A204.1 (cell line): ENCODE data around the gene CHMP2A.
"Not testable (repeated sequence)": the region's sequence is repeated elsewhere in the genome, so short reads cannot be mapped to it uniquely, and the experiment has no call there.

Experiments
- FAIRE-seq: peaks from 2 replicates; lab custom pipeline; 2012; peaks lifted over from hg19 to GRCh38; lab: Jason Lieb, UNC

Gene CHMP2A

DNA sequence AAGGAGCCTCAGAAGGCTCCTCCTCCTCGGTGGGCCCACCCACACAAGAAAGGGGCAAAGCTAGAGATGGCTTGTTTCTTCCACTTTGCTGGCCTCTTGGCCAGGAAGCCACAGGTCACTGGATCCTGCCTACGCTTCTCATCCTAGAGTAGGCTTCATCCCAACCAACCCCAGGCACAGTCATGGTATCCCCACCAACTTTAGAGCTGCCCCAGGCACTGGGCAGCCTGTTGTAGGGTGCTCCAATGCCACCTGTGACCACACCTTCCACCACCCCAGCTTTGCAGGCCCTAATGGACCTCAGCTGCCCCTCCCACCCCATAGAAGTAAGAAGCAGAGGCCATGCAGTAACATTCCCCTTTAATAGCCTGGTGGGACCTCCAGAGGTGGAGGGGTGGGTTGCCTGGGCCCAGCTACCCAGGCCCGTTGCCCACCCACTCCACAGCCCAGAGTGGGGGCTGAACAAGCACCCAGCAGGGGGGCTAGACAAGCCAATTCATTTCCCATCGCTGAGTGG is 522 bp upstream of the CHMP2A start:
- FAIRE-seq, result no peak

DNA sequence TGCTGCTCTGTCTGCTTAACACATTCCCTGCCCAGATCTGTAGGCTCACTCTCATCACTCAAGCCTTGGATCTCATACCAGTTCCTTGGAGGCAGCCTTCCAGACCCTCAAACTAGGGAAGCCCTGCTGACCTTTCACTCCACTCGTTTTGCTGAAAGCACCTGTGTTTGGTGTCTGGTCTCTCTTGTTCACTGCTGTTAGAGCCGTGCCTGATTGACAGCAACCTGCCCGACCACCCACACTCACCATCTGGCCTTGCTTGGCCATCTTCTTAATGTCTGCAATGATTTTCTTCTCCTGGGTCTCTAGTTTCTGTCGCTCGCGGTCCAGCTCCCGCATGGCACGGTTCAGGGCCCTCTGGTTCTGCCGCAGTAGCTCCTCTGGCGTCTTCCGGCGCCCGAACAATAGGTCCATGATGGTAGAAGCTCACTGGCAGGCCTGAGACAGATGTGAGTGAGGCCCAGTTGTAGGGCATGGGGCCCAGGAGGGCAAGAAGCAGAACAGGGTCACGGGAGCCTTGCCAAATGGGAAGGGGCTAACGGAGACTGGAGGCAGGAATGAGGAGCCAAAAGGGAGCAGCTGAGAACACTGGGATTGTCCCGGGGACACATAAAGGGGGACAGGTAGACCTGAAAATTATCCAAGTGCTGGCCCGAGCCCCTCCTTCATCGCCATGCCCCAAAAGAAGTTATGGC is 959 bp downstream of the CHMP2A start:
- FAIRE-seq, result no peak

DNA sequence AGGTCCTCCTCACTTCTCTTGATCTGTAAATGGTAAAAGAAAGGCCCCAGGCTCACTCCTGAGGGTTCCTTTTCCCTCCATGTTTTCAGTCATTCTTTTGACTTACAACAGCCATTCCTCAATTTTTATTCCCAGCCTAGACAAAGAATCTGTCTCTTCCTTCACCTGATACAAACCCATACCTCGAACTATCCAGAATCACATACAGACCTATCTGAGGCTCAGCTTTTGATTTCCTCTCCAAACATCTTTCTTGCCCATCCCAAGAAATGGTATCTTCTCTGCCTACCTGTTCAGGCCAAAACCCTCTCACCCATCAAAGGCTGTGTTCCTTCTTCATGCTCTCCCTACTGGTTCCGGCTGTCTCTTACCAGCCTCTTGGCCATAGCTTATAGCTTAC is 2.2 kb downstream of the CHMP2A start:
- no peak for FAIRE-seq

DNA sequence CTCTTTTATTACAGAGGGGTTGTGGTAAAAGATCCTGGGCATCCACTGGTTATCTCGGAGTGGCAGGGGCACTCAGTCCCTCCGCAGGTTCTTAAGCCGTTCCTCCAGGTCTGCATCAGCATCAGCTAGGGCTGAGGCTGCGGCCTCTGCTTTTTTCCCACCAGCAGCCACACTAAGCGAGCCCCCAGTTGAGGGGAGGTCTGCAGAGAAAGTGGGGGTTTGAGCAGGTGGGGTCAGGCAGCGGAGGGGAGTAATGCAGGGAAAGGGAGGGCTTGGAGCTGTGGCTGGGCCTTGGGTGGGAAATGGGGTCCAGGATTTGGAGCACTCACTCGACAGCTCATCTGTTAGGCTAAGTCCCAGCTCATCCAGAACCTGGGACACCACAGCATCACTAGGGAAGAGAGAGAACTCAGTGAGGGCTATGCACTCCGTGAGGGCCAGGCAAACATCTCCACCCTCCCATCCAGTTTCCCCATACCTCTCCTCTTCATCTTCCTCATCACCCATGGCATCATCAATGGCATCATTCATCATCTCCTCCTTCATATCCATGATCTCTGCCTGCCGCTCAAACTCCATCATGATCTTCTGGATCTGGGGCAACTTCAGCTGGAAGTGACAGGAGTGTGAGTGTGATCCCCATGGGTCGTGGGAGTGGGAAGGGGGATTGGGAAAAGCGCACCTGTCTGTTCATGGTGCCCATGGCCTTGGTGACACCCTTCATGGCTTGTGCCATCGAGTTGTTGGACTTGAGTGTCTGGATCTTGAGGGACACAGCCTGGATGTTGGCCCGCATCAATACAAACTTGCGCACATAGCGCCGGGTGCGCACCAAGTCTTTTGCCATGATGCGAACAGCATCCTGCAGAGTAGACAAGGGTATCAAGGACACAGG is 3.1 kb downstream of the CHMP2A start:
- FAIRE-seq, result no peak

DNA sequence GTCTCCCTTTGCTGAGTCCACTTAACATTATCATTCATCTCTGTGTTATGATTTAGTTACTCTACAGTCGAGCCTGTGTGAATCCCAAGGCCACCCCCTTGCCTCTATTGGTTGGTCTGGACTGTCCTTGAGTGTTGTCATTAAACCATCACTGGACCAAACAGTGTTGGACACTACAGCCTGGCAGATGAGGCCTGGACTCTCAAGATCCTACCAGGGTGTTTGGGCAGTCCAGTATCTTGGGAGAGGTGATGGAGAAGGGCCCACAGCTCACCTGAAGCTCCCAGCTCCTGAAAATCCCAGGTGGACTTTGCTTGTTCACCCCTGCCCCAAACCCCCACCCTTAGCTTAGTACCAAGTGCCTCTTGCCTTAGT is 3.8 kb downstream of the CHMP2A start:
- FAIRE-seq, result no peak

DNA sequence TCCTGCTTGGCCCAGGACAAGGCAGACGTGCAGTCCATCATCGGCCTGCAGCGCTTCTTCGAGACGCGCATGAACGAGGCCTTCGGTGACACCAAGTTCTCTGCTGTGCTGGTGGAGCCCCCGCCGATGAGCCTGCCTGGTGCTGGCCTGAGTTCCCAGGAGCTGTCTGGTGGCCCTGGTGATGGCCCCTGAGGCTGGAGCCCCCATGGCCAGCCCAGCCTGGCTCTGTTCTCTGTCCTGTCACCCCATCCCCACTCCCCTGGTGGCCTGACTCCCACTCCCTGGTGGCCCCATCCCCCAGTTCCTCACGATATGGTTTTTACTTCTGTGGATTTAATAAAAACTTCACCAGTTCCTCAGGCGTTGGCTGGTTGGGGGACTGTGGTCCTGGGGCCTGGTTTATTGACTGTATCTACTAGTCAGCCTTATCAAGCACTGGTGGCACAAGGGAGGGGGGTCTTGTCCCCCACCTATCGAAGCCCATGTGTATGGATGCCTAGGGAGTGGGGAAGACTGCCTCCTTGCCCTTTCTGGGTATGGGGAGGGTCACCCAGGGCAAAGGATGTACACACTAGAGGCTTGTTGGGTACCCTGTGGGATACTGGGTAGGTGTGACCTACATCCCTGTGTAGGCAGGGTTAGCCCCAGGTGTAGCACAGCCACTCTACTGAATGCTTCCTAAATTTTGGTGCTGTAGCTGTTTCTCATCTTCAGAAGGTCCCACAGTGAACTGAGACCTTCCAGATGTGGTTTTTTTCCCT is 4.4 kb downstream of the CHMP2A start:
- FAIRE-seq, result no peak

DNA sequence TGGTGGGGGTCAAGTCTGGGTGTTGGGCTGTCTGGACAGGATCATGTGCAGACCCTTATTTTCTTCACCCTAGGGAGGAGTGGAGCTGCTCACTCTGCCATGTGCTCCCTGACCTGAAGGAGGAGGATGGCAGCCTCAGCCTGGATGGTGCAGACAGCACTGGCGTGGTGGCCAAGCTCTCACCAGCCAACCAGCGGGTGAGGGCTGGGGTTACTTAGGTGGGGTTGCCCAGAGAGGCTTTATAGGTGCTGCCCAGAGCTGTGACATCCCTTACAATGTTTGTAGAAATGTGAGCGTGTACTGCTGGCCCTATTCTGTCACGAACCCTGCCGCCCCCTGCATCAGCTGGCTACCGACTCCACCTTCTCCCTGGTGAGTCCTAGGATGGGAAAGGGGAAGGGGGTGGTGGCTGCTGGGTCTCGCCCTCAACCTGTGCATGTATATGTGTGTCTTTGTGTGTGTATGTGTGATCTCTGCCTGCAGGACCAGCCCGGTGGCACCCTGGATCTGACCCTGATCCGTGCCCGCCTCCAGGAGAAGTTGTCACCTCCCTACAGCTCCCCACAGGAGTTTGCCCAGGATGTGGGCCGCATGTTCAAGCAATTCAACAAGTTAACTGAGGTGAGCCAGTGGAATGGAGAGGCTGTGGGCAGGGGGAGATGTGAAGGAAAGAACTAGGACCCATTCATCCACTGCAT is 5.1 kb downstream of the CHMP2A start:
- FAIRE-seq, result no peak

DNA sequence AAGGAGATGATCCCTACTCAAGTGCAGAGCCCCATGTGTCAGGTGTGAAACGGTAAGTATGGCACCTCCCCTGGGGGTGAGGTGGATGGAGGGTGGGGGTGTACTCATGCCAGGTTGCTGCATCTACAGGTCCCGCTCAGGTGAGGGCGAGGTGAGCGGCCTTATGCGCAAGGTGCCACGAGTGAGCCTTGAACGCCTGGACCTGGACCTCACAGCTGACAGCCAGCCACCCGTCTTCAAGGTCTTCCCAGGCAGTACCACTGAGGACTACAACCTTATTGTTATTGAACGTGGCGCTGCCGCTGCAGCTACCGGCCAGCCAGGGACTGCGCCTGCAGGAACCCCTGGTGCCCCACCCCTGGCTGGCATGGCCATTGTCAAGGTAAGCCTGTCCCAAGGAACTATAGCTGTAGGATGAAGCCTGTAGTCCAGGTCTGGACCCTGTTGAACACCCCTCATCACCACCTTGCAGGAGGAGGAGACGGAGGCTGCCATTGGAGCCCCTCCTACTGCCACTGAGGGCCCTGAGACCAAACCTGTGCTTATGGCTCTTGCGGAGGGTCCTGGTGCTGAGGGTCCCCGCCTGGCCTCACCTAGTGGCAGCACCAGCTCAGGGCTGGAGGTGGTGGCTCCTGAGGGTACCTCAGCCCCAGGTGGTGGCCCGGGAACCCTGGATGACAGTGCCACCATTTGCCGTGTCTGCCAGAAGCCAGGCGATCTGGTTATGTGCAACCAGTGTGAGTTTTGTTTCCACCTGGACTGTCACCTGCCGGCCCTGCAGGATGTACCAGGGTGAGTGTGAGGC is 5.8 kb downstream of the CHMP2A start:
- no peak for FAIRE-seq

DNA sequence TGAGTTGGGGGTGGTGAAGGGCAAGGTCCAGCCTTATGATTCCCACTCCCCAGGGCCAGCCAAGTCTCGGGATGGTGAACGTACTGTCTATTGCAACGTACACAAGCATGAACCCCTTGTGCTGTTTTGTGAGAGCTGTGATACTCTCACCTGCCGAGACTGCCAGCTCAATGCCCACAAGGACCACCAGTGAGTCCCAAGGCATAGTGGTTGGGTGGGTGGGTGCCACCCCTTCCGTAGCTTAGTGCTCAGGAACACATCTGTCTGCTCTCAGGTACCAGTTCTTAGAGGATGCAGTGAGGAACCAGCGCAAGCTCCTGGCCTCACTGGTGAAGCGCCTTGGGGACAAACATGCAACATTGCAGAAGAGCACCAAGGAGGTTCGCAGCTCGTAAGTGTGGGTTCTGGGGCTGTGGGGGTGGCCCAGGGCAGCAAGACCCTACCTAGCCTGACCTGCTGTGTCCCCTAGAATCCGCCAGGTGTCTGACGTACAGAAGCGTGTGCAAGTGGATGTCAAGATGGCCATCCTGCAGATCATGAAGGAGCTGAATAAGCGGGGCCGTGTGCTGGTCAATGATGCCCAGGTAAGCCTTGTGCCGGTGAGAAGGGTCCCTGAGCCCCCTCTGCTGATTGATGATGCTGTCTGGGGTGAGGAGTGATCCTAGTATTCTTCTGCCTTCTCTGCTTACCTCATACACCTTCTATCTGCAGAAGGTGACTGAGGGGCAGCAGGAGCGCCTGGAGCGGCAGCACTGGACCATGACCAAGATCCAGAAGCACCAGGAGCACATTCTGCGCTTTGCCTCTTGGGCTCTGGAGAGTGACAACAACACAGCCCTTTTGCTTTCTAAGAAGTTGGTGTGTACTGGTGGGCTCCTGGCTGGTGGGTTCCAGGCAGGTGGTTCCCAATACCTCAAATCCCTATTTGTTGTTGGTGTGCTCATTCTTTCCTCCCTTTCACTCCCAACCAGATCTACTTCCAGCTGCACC is 7.3 kb downstream of the CHMP2A start:
- no peak for FAIRE-seq

DNA sequence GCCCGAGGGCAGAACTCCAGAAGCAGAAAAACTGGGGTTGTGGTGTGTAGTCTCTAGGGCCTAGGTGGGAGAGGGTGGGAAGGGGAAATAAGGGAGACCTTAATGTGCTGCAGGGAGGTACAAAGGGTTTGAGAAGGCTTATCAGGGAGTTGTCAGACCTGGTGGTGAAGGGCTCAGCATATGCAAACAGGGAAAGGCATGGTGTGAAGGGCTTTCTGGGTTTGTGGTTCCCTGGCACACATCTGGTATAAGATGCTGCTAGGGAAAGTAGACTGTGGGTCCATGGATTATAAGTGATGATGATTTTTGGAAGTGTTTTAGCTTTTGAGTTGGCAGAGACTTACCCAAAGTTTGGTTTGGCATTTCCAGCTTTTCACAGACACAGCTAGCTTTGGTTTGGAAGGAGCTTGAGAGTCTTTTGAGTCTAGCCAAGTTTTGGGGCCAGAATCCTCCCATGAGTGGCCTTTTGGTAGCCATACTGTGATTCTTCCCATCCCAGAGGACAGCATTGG is 8.8 kb downstream of the CHMP2A start:
- FAIRE-seq, result no peak

DNA sequence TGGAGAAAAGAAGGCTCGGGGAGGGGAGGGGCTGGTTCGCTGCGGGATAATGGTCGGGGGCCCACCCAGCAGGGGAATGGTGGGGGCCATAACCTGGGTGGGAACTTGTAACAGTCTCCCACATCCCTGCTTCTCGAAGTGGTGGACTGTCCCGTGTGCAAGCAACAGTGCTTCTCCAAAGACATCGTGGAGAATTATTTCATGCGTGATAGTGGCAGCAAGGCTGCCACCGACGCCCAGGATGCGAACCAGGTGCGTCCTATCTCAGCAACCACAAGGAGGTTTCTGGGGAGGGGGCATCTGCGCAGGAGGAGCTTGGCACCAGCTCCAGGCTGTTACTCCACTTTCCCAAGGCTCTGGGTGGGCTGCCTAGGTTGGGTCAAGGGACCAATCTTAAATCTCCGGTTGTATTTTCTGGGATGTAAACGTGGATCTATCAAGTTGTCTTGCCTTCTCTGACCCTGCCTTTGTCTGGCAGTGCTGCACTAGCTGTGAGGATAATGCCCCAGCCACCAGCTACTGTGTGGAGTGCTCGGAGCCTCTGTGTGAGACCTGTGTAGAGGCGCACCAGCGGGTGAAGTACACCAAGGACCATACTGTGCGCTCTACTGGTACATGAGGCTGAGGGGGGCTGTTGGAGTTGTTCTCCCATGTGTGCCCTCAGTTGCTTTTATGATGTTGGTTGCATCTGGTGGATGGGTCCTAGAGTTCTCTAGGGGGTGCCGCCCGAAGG is 9.5 kb downstream of the CHMP2A start:
- no peak for FAIRE-seq

DNA sequence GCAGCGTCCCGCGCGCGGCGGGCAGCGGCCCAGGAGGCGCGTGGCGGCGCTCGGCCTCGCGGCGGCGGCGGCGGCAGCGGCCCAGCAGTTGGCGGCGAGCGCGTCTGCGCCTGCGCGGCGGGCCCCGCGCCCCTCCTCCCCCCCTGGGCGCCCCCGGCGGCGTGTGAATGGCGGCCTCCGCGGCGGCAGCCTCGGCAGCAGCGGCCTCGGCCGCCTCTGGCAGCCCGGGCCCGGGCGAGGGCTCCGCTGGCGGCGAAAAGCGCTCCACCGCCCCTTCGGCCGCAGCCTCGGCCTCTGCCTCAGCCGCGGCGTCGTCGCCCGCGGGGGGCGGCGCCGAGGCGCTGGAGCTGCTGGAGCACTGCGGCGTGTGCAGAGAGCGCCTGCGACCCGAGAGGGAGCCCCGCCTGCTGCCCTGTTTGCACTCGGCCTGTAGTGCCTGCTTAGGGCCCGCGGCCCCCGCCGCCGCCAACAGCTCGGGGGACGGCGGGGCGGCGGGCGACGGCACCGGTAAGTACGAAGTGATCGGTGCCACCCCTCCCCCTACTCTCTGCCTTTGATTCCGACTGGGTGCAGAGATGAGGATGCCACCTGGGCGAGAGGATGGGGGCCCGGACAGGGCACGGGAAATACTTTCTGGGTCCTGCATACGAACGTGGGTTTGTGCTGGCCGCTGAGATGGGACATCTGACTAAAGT is 10.2 kb downstream of the CHMP2A start:
- FAIRE-seq, result no peak

DNA sequence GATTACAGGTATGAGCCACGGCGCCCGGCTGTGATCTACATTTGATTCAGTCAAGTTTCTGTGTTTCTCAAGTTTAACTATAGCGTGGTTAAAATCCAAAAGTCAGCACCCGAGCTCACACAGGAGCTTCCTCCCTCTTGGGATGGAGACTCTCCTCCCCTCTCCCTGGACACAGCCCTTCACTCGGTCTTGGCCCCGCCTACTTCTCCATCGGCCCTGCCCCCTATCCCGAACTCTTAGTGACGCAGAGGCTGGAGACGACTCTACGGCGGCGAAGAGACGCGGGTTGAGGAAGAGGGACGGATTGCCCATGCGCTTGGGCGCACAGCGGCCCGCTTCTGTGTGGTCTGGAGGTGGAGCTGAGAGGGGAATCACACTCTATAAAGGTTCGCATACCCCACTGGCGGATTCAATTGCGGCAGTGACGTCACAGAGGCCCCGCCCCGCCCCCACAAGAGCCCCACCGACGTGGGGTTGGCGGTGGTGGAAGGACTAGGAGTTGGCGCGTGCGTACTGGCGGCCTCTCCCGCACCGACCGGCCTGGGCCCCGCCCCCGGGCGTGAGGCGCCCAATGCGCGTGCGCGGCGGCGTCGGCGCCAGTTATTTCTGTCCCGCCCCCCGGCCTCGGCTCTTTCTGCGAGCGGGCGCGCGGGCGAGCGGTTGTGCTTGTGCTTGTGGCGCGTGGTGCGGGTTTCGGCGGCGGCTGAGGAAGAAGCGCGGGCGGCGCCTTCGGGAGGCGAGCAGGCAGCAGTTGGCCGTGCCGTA is 10.9 kb downstream of the CHMP2A start, which contains the start of gene TRIM28:
Gene TRIM28, plus strand, starts transcription at position 239 of the 765 bp plus-strand sequence. CDS start 694 bp downstream, outside the sequence.
- peak; percentile 98 for FAIRE-seq

DNA sequence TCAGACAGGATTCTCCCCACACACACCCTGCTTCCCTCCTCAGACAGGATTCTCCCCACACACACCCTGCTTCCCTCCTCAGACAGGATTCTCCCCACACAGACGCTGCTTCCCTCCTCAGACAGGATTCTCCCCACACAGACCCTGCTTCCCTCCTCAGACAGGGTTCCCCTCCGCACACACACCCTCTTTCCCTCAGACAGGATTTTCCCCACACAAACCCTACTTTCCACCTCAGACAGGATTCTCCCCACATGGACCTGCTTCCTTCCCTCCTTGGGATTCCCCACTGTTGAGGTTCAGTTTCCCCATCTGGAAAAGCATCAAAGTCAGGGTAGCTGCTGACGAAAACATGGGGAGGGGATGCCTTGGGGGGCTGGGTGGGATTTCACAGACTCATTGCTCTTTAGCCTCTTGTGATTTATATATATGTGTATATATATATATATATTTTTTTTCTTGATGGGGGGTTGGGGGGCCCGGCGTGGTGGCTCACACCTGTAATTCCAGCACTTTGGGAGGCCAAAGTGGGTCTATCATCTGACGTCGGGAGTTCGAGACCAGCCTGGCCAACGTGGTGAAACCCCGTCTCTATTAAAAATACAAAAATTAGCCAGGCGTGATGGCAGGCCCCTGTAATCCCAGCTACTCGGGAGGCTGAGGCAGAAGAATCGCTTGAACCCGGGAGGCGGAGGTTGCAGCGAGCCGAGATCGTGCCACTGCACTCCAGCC is 12.1 kb downstream of the CHMP2A start:
- not testable (repeated sequence) for FAIRE-seq

DNA sequence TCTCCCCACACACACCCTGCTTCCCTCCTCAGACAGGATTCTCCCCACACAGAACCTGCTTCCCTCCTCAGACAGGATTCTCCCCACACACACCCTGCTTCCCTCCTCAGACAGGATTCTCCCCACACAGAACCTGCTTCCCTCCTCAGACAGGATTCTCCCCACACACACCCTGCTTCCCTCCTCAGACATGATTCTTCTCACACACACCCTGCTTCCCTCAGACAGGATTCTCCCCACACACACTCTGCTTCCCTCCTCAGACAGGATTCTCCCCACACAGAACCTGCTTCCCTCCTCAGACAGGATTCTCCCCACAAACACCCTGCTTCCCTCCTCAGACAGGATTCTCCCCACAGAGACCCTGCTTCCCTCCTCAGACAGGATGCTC is 15.7 kb downstream of the CHMP2A start:
- not testable (repeated sequence) for FAIRE-seq

DNA sequence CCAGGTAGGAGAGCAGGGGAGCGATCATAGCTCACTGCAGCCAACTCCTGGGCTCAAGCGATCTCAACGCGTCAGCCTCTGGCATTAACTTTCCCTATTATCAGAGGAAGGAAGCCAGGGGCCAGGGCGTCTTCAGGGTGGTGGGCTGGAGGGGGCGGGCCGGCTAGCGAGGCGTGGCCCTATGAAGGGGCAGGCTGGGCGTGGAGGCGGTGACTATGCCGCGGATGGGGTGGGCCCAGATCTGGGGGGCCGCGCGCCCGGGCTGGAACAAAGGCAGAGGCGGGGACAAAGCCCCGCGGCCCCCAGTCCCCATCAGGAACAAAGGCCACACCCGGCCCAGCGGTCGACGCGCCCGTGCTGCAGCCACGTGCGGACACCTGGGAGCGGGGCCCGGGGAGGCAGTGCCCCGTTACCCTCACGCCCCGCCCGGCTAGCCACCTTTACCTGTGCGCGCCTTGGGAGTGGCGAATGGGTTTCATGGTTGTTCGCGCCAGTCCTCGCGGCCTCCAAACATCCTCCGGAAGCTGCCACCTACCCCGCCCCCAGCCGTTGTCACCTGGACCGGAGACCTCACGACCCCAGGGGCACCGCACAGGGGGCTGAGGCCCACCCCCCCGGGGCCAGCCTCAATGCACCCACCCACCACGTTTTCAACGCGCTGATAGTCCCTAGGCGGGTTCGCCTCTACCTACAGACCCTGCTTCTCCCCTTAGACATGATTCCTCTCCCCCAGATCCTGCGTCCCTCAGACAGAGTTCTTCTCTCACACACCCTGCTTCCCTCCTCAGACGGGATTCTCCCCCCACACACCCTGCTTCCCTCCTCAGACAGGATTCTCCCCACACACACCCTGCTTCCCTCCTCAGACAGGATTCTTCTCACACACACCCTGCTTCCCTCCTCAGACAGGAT is 16.4 kb downstream of the CHMP2A start:
- no peak for FAIRE-seq
